Measurements from ENCODE around the gene ERC2.

The ERC2 gene

GRCh38 chr3:55795746-55796145 lies 672.5 kb downstream of the ERC2 start:
- Histone ChIP-seq H3K36me3 (ENCODE audit: control insufficient read depth, low read depth, low read length) (no peaks in the 10 kb centered on the region), H3K9me3 (ENCODE audit: control insufficient read depth, low read depth, low read length) (no peaks in the 10 kb centered on the region), H3K9ac (ENCODE audit: low read length) (no peak overlapping the region), H3K4me1 (ENCODE audit: control insufficient read depth, low read depth, low read length) (no peaks in the 10 kb centered on the region), H3K27me3 (ENCODE audit: control insufficient read depth, insufficient read depth, low read length) (no peaks in the 10 kb centered on the region), H3K27ac (ENCODE audit: low read length) (no peak overlapping the region), H3K4me3 (ENCODE audit: low read length) (no peak overlapping the region)

GRCh38 chr3:55795296-55795695 lies 673.0 kb downstream of the ERC2 start:
- Histone ChIP-seq H3K27me3 (ENCODE audit: control insufficient read depth, insufficient read depth, low read length) (no peaks in the 10 kb centered on the region), H3K4me3 (ENCODE audit: low read length) (no peak overlapping the region), H3K27ac (ENCODE audit: low read length) (no peak overlapping the region), H3K9ac (ENCODE audit: low read length) (no peak overlapping the region), H3K9me3 (ENCODE audit: control insufficient read depth, low read depth, low read length) (no peaks in the 10 kb centered on the region), H3K36me3 (ENCODE audit: control insufficient read depth, low read depth, low read length) (no peaks in the 10 kb centered on the region), H3K4me1 (ENCODE audit: control insufficient read depth, low read depth, low read length) (no peaks in the 10 kb centered on the region)

GRCh38 chr3:55792742-55793141 lies 675.5 kb downstream of the ERC2 start:
- no peak overlapping the region for H3K4me3 ChIP-seq (ENCODE audit: low read length)
- no peaks in the 10 kb centered on the region for H3K9me3 ChIP-seq (ENCODE audit: control insufficient read depth, low read depth, low read length)
- H3K9ac ChIP-seq (ENCODE audit: low read length), result no peak overlapping the region
- H3K36me3 ChIP-seq (ENCODE audit: control insufficient read depth, low read depth, low read length), result no peaks in the 10 kb centered on the region
- H3K27ac ChIP-seq (ENCODE audit: low read length), result no peak overlapping the region
- H3K4me1 ChIP-seq (ENCODE audit: control insufficient read depth, low read depth, low read length), result no peaks in the 10 kb centered on the region
- H3K27me3 ChIP-seq (ENCODE audit: control insufficient read depth, insufficient read depth, low read length), result no peaks in the 10 kb centered on the region

GRCh38 chr3:55792009-55792408 lies 676.3 kb downstream of the ERC2 start:
- H3K27me3 ChIP-seq (ENCODE audit: control insufficient read depth, insufficient read depth, low read length), result no peaks in the 10 kb centered on the region
- no peak overlapping the region for H3K27ac ChIP-seq (ENCODE audit: low read length)
- no peaks in the 10 kb centered on the region for H3K36me3 ChIP-seq (ENCODE audit: control insufficient read depth, low read depth, low read length)
- no peak overlapping the region for H3K9ac ChIP-seq (ENCODE audit: low read length)
- no peaks in the 10 kb centered on the region for H3K9me3 ChIP-seq (ENCODE audit: control insufficient read depth, low read depth, low read length)
- H3K4me3 ChIP-seq (ENCODE audit: low read length), result no peak overlapping the region
- no peaks in the 10 kb centered on the region for H3K4me1 ChIP-seq (ENCODE audit: control insufficient read depth, low read depth, low read length)

- Histone ChIP-seq H3K9ac (ENCODE audit: low read length) (no peak overlapping the region), H3K9me3 (ENCODE audit: control insufficient read depth, low read depth, low read length) (no peaks in the 10 kb centered on the region), H3K4me1 (ENCODE audit: control insufficient read depth, low read depth, low read length) (no peaks in the 10 kb centered on the region), H3K36me3 (ENCODE audit: control insufficient read depth, low read depth, low read length) (no peaks in the 10 kb centered on the region), H3K27me3 (ENCODE audit: control insufficient read depth, insufficient read depth, low read length) (no peaks in the 10 kb centered on the region), H3K27ac (ENCODE audit: low read length) (no peak overlapping the region), H3K4me3 (ENCODE audit: low read length) (no peak overlapping the region)
Measured at GRCh38 chr3:55790596-55791350, 677.5 kb downstream of the ERC2 start.

GRCh38 chr3:55789516-55789915 lies 678.8 kb downstream of the ERC2 start:
- Histone ChIP-seq H3K4me3 (ENCODE audit: low read length) (no peak overlapping the region), H3K36me3 (ENCODE audit: control insufficient read depth, low read depth, low read length) (no peaks in the 10 kb centered on the region), H3K4me1 (ENCODE audit: control insufficient read depth, low read depth, low read length) (no peaks in the 10 kb centered on the region), H3K9ac (ENCODE audit: low read length) (no peak overlapping the region), H3K27ac (ENCODE audit: low read length) (no peak overlapping the region), H3K9me3 (ENCODE audit: control insufficient read depth, low read depth, low read length) (no peaks in the 10 kb centered on the region), H3K27me3 (ENCODE audit: control insufficient read depth, insufficient read depth, low read length) (no peaks in the 10 kb centered on the region)

GRCh38 chr3:55782807-55783206 lies 685.5 kb downstream of the ERC2 start:
- H3K27ac ChIP-seq (ENCODE audit: low read length), result no peak overlapping the region

GRCh38 chr3:55782351-55782750 lies 685.9 kb downstream of the ERC2 start:
- H3K36me3 ChIP-seq (ENCODE audit: control insufficient read depth, low read depth, low read length), result no peaks in the 10 kb centered on the region

More at GRCh38 chr3:55782807-55783206, 685.5 kb downstream of the ERC2 start:
- H3K4me1 ChIP-seq (ENCODE audit: control insufficient read depth, low read depth, low read length), result peaks cover 3% of the 10 kb centered on the region
- no peak overlapping the region for H3K9ac ChIP-seq (ENCODE audit: low read length)
- H3K9me3 ChIP-seq (ENCODE audit: control insufficient read depth, low read depth, low read length), result no peaks in the 10 kb centered on the region
- no peak overlapping the region for H3K4me3 ChIP-seq (ENCODE audit: low read length)
- H3K36me3 ChIP-seq (ENCODE audit: control insufficient read depth, low read depth, low read length), result no peaks in the 10 kb centered on the region
- no peaks in the 10 kb centered on the region for H3K27me3 ChIP-seq (ENCODE audit: control insufficient read depth, insufficient read depth, low read length)

GRCh38 chr3:55780913-55781312 lies 687.4 kb downstream of the ERC2 start:
- no peak overlapping the region for H3K4me3 ChIP-seq (ENCODE audit: low read length)
- no peak overlapping the region for H3K27ac ChIP-seq (ENCODE audit: low read length)
- H3K9ac ChIP-seq (ENCODE audit: low read length), result no peak overlapping the region
- H3K9me3 ChIP-seq (ENCODE audit: control insufficient read depth, low read depth, low read length), result no peaks in the 10 kb centered on the region
- H3K36me3 ChIP-seq (ENCODE audit: control insufficient read depth, low read depth, low read length), result no peaks in the 10 kb centered on the region
- peaks cover 5% of the 10 kb centered on the region for H3K4me1 ChIP-seq (ENCODE audit: control insufficient read depth, low read depth, low read length)
- H3K27me3 ChIP-seq (ENCODE audit: control insufficient read depth, insufficient read depth, low read length), result no peaks in the 10 kb centered on the region

More at GRCh38 chr3:55782351-55782750, 685.9 kb downstream of the ERC2 start:
- Histone ChIP-seq H3K4me1 (ENCODE audit: control insufficient read depth, low read depth, low read length) (peaks cover 3% of the 10 kb centered on the region), H3K9ac (ENCODE audit: low read length) (no peak overlapping the region), H3K27ac (ENCODE audit: low read length) (no peak overlapping the region), H3K9me3 (ENCODE audit: control insufficient read depth, low read depth, low read length) (no peaks in the 10 kb centered on the region), H3K27me3 (ENCODE audit: control insufficient read depth, insufficient read depth, low read length) (no peaks in the 10 kb centered on the region), H3K4me3 (ENCODE audit: low read length) (no peak overlapping the region)

GRCh38 chr3:55779543-55779942 lies 688.7 kb downstream of the ERC2 start:
- Histone ChIP-seq H3K27me3 (ENCODE audit: control insufficient read depth, insufficient read depth, low read length) (no peaks in the 10 kb centered on the region), H3K4me1 (ENCODE audit: control insufficient read depth, low read depth, low read length) (peaks cover 9% of the 10 kb centered on the region), H3K9me3 (ENCODE audit: control insufficient read depth, low read depth, low read length) (no peaks in the 10 kb centered on the region), H3K4me3 (ENCODE audit: low read length) (no peak overlapping the region), H3K9ac (ENCODE audit: low read length) (no peak overlapping the region), H3K36me3 (ENCODE audit: control insufficient read depth, low read depth, low read length) (no peaks in the 10 kb centered on the region), H3K27ac (ENCODE audit: low read length) (no peak overlapping the region)

GRCh38 chr3:55775366-55776154 lies 692.7 kb downstream of the ERC2 start:
- Histone ChIP-seq H3K4me1 (ENCODE audit: control insufficient read depth, low read depth, low read length) (peaks cover 6% of the 10 kb centered on the region), H3K27ac (ENCODE audit: low read length) (no peak overlapping the region), H3K36me3 (ENCODE audit: control insufficient read depth, low read depth, low read length) (no peaks in the 10 kb centered on the region), H3K4me3 (ENCODE audit: low read length) (no peak overlapping the region), H3K9me3 (ENCODE audit: control insufficient read depth, low read depth, low read length) (no peaks in the 10 kb centered on the region), H3K9ac (ENCODE audit: low read length) (no peak overlapping the region), H3K27me3 (ENCODE audit: control insufficient read depth, insufficient read depth, low read length) (no peaks in the 10 kb centered on the region)

Measured in iPS-18a (cell line).